Daoy (cell line): ENCODE results near the gene ERGIC1. TPM values are rescaled to one million over a fixed set of nuclear protein-coding genes. Genes with fewer than 3 reads are reported as not detected.
"Not testable (repeated sequence)": the region's sequence is repeated elsewhere in the genome, so short reads cannot be mapped to it uniquely, and the experiment has no call there.

Experiments used
- DNase-seq: peaks from one replicate; pipeline ENCODE4 v3.0.0-alpha.2; 2015; ENCODE audit warnings: low read depth
- total RNA-seq: library from RNA; depleted of rRNA; stranded (reverse); fragments of >200 nt; shearing (Covaris generic); gene quantifications from 2 replicates; pipeline ENCODE4 v1.2.3, GENCODE V29; 2014

Gene ERGIC1
- total RNA-seq, 1 experiment from 2014 or later = 77.2 TPM

DNA sequence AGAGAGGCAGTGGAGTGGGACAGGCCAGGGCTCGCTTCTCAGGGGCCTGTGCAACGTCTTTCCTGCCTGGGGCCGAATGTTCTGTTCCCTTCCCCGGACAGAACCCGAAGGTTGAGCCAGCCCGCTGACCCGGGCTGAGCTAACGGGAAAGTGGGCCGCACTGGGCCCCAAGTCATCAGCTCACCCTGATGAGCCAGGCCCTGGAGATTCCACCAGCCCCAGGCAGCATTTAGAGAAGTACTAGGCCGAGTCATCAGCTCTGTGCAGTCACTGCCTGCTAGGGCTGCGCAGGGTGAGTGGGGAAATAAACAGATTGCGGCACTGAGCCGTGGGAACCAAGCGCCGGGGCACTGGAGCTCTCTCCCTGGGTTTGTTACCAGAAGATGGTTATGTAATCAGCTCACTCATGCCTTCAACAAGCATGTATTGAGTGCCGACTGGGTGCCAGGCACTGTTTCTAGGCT is 33.9 kb upstream of the ERGIC1 start:
- DNase-seq = peak; percentile 74

DNA sequence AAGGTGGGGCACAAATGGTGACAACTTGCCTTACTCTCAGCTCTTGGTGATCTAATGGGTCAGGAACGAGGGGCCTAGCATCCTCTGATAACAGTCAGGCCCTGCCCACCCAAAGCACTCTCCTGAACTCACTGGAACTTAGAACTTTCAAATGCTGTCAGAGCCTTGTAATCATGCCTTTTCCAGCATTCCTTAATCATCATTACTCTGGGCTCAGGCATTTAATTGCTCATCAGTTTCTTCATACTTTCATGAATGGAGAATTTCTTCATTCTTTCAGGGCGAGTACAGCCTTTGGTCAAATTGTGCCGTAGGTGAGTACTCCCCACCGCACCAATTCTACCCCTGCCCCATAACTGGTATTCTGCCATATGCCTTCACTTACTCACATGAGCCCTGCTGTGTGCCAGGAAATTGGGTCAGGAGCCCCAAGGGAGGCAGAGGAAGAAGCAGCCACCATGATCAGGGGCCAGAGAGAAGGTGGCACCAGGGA is 32.8 kb upstream of the ERGIC1 start:
- peak; percentile 75 for DNase-seq

- no peak for DNase-seq
Measured at GRCh38 chr5:172802112-172802511, 31.9 kb upstream of the ERGIC1 start.

GRCh38 chr5:172802567-172803176 is 31.4 kb upstream of the ERGIC1 start:
- DNase-seq = peak; percentile 56

DNA sequence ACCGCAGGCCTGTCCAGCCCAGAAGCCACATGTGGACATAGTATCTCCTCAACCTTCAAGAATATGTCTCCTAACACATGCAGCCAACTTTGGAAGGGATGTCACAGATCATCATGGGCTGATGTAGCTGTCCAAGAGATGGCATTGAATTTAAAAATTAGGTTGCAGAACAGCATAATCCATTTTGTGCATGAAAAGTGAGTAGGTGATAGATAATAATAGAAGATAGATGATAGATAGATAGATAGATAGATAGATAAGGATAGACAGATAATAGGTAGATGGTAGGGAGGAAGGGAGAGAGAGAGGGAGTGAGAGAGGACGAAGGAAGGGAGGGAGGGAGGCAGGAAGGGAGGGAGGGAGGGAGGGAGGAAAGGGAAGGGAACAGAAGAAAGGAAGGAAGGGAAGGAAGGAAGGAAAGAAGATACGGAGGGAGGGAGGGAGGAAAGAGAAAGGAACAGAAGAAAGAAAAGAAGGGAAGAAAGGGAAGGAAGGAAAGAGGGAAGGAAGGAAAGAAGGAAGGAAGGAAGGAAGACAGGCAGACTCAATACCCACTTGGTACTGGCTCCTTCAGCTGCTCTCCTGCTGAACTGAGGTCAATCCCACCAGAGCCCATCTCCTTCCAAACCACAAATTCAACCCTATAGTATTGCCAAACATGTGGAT is 28.9 kb upstream of the ERGIC1 start:
- no peak for DNase-seq

DNA sequence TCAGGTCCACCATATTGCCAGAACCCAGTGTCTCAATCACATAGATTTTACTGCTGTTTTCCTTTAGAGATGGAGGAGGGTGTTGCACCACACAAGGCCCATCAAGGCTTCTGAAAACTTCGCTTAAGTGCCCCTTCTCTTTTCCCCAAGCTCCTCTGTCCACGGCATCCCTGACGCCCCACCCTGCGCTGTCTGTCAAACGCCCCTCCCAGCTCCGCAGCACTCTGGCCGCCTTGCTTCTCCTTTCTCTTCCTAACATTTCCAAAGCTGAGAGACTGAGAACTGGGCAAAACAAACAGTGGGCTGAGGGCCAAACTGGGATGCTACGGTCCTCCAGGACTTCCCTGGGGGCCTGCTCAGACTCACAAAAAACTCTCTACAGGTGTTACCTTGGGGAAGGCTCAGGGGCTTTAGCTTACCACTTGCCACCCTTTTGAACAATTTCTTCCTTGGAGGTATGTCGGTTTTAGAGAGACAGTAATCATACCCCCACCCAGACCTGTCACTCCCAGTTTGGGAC is 28.3 kb upstream of the ERGIC1 start:
- DNase-seq = no peak

GRCh38 chr5:172806897-172807672 is 27.0 kb upstream of the ERGIC1 start:
- peak; percentile 97 for DNase-seq

DNA sequence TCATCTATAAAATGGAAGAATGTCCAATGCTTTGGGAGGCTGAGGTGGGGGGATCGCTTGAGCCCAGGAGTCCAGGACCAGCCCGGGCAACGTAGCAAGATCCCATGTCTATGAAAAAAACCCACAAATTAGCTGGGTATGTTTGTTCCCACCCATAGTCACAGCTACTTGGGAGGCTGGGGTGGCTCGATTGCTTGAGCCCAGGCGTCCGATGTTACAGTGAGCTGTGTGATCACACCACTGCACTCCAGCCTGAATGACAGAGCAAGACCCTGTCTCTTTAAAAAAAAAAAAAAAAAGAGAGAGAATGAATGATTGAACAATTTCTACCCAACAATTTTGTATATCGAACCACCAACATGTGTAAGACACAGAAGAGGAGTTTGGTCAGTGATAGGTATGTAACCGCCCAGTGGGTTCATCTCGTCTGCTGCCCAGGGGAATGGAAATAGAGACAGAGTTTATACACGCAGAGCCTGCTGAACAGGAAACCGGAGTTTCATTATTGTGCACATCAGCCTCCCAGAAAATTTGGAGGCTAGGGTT is 26.2 kb upstream of the ERGIC1 start:
- no peak for DNase-seq

DNA sequence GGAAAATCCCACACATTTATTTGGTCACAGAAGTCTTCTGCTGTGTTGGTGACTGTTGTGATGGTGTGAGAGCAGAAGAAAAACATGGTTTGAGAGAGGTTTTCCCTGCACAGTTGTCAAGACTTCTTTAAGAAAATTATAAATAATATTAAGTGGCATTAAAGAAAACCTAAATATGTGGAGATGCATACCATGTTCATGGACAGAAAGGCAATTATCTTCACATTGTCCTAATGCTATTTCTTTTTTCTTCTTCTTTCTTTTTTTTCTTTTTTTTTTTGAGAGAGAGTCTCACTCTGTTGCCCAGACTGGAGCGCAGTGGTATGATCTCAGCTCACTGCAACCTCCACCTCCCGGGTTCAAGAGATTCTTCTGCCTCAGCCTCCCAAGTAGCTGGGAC is 24.3 kb upstream of the ERGIC1 start:
- DNase-seq = no peak

DNA sequence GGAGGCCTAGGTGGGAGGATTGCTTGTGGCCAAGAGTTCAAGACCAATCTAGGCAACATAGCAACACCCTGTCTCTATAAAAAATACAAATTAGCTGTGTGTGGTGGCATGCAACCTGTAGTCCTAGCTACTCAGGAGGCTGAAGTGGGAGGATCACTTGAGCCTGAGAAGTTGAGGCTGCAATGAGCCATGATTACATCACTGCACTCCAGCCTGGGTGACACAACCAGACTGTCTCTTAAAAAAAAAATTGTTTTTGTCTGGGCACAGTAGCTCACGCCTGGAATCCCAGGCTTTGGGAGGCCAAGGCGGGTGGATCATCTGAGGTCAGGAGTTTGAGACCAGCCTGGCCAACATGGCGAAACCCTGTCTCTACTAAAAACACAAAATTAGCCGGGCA is 23.1 kb upstream of the ERGIC1 start:
- DNase-seq = not testable (repeated sequence)

GRCh38 chr5:172815631-172816030 is 18.4 kb upstream of the ERGIC1 start:
- DNase-seq = no peak

DNA sequence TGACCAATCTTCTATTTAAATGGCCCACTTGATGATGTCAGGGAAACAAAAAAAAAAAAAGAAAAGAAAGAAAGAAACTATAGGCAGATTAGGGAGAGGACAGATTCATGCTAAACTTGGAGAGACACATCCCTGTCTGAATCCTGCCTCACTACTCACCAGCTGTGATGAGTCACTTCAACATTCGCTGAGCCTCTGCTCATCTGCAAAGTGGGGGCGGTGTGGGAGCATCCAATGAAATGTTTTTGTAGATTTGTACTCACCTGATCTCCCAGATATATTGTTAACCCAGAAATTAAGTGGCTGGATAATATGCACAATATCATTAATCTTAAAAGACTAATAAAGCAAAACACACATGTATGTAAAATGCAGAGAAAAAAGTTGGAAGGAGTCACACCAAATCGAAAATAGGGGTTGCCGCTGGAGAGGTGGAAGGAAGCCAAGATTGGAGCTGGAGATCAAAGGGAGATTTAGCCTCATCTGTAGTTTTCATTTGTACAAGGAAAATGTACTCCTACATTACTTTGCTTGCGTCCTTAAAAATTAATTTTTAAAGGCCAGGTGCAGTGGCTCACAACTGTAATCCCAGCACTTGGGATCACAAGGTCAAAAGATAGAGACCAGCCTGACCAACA is 17.0 kb upstream of the ERGIC1 start:
- peak; percentile 76 for DNase-seq

GRCh38 chr5:172817664-172818063 is 16.4 kb upstream of the ERGIC1 start:
- DNase-seq = no peak

GRCh38 chr5:172818081-172818480 is 16.0 kb upstream of the ERGIC1 start:
- no peak for DNase-seq

DNA sequence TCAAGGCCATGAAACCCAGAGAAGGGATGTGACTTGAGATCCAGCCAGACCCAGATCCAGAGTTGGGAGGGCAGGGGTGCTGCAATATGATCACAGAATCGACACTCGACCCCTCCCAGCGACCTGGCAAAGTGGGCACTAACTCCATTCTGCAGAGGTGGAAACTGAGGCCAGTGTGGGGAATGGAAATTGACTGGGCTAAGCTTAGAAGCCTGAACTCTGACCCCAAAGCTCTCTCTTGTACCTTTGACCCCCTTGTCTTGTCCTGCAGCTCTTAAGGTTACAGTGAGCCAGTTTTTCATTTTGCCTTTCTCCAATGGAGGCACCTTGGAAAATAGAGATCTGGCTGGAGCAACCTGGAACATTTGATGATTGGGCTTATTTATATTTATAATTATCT is 14.5 kb upstream of the ERGIC1 start:
- no peak for DNase-seq

DNA sequence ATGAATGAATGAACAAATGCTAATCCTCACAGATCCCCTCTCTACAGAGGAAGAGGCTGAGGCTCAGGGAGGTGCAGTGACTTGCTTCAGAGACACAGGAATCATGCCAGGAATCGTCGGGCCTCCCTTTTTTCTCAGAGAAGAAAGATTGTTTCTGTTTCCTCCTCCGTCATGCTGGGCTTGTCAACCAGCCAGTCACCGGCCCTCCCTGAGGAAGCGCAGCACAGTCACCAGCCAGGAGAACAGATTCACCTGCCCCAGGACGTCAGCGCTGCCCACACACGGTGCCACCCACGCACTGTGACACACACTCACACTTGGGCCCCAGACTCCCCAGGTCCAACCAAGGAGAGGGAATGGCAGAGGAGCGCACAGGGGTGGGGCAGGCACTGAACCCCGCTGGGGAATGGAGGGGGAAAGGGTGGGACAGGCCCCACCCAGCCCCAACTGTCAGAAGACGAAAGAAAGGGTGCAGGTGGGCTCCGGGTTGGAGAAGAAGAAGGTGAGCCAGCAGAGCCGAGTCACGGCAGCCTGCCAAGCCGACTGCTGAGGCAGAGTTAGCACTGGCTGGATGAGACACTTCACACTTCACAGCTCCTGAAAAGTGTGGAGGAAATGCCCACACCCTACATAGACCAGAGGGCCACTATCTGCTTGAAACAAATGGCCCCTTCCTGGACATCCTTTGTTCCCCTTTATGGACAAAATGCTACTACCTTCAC is 13.8 kb upstream of the ERGIC1 start:
- peak; percentile 77 for DNase-seq

GRCh38 chr5:172821340-172821985 is 12.6 kb upstream of the ERGIC1 start:
- no peak for DNase-seq

- no peak for DNase-seq
Measured at GRCh38 chr5:172823840-172824362, 10.2 kb upstream of the ERGIC1 start.

- DNase-seq = no peak
Measured at GRCh38 chr5:172825610-172826204, 8.3 kb upstream of the ERGIC1 start.

DNA sequence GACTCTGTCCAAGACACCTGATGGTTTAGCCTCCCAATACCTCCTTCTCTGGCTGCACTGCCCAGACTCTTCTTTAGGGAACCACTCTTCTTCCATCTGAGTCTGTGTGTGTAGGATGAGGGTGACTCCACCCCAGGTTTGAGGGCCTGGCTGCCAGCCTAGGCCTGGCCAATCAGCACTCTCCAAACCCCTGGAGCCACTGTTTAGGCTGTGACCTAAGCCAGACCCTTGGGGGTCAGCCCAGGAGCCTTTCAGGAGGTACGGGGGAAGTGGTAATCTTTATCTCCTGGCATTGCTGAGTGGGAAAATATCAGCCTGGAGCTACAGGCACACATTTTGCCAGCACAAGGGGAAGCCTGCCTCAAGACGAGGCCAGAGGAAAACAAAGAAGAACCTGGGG is 6.2 kb upstream of the ERGIC1 start:
- peak; percentile 51 for DNase-seq
